Measurements from ENCODE around the gene TRAM2.

The TRAM2 gene

DNA sequence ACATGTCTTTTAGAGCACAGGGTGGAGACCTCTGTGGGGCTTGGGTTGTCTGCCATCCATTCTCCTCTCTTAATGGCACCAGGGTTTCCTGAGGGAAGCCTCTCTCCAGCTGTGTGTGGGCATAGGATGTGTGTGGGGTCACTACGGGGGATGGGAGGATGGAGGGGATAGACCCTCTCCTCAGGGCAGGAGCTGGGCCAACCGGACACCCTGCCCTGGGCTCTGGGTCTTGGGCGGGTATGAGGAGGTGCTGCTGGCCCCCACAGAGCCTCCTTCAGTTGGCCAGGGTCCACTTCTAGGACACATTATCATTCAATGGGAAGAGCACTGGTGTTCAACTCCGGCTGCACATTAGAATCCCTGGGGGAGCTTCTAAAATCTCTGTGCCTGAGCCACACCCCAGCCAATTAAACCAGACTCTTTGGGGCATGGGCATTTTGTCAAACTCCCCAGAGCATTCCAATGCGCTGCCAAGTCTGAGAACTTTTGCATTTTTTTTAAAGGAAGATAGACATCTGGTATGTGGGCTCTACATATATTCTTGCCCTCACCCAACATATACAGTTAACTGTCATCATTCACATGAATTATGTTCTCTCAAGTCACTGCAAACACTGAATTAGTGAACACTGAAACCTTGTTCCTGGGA lies 38.5 kb downstream of the TRAM2 start:
- no peak overlapping the region for H3K4me3 ChIP-seq (ENCODE audit: low read depth, low read length)
- DNase-seq (ENCODE audit: low read depth): no peak

DNA sequence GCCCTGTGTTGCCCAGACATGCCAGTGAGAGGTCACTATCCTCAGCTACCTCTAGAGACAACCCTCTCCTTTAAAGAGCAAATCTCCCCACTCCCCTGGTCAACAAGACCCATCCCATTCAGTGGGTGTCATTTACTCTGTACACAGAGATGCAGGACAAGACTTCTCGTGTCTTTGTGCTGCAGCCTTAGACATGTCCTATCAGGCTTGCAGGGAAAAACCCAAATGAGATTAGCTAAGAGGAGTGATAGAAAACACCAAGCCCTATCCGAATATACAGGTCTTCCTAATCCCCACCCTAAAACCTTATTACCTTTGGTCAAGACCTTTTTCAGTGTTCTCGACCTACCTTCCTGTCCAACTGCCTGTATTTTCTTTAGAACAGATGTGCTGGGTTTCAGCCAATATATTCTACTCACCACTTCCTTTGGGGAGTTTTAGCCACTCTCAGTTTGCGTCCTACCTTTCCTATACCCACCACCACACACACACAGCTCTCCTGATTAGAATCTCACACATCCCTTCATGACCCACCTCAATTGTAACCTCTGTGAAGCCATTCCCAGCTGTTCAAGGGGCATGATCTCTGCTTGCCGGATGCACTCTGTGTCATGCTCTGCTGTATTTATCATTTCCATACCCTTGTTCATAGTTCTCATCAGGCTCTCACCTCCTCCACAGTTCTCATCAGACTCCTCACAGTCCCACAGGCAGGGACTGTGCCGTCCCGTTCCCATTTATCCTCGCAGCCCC lies 39.7 kb downstream of the TRAM2 start:
- TF ChIP-seq CTCF (IDR thresholded peaks at IDR 0.05; ENCODE audit: low read depth, low read length, missing control alignments): no peak
- H3K4me3 ChIP-seq (ENCODE audit: low read depth, low read length): no peak overlapping the region; the same call in 1 of the 2 replicates
- peak; percentile 78 for DNase-seq (ENCODE audit: low read depth)

More for the DNA sequence above, 38.5 kb downstream of the TRAM2 start:
- TF ChIP-seq CTCF (IDR thresholded peaks at IDR 0.05; ENCODE audit: low read depth, low read length, missing control alignments): no peak

GRCh38 chr6:52536424-52536916 lies 40.4 kb downstream of the TRAM2 start:
- no peak overlapping the region; the same call in 1 of the 2 replicates for H3K4me3 ChIP-seq (ENCODE audit: low read depth, low read length)
- peak; percentile 57 for DNase-seq (ENCODE audit: low read depth)
- peak; percentile 43 for TF ChIP-seq CTCF (IDR thresholded peaks at IDR 0.05; ENCODE audit: low read depth, low read length, missing control alignments)

DNA sequence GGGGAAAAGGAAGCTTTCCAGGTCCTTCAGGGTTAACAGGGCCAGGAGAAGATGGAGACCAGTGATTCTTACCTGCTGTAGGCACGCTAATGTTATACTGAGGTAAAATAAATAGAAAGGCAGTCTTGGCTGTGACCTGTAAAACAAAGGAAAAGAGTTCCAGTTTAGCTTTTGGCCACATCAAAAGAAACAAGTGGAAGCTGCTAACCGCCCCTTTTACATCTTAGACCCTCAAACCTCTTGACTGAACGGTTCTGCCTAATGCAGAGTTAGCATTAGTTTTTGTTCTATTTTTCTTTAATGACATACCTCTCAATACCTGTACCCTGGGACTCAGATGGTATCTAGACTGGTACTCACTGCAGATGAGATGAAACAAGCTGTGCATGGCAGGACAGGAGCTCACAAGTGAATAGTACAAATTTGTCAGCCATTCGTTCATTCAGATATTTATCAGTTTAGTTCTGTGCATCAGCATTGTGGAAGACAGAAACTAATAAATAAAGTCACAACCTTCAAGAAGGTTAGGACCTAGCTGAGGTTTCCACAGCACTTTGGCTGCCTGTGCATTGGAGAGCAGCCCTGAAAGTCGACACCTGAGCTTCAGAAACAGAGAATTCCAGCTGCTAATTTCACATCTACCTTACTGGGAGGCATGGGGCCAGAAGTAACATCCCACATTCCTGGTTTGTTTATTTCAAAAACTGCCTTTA lies 41.0 kb downstream of the TRAM2 start:
- H3K4me3 ChIP-seq (ENCODE audit: low read depth, low read length): no peak overlapping the region
- TF ChIP-seq CTCF (IDR thresholded peaks at IDR 0.05; ENCODE audit: low read depth, low read length, missing control alignments): no peak
- no peak for DNase-seq (ENCODE audit: low read depth)

GRCh38 chr6:52534966-52535390 lies 41.9 kb downstream of the TRAM2 start:
- no peak overlapping the region for H3K4me3 ChIP-seq (ENCODE audit: low read depth, low read length)
- DNase-seq (ENCODE audit: low read depth): peak; percentile 30
- no peak for TF ChIP-seq CTCF (IDR thresholded peaks at IDR 0.05; ENCODE audit: low read depth, low read length, missing control alignments)

- TF ChIP-seq CTCF (IDR thresholded peaks at IDR 0.05; ENCODE audit: low read depth, low read length, missing control alignments): no peak
- no peak for DNase-seq (ENCODE audit: low read depth)
- no peak overlapping the region for H3K4me3 ChIP-seq (ENCODE audit: low read depth, low read length)
Observed at GRCh38 chr6:52534363-52534762, 42.5 kb downstream of the TRAM2 start.
